Activated naive CD8-positive, alpha-beta T cell treated with anti-CD3 and anti-CD28 coated beads, Interleukin-2, amount 50 U/mL, for 16 hours (primary cell): Measurements from ENCODE around the gene BDNF.
"Not testable (repeated sequence)": the region's sequence is repeated elsewhere in the genome, so short reads cannot be mapped to it uniquely, and the experiment has no call there.

Source experiments
- DNase-seq: peaks from one replicate; pipeline ENCODE4 v3.0.0-alpha.2; 2020; ENCODE audit warnings: low read depth, low spot score

The BDNF gene

DNA sequence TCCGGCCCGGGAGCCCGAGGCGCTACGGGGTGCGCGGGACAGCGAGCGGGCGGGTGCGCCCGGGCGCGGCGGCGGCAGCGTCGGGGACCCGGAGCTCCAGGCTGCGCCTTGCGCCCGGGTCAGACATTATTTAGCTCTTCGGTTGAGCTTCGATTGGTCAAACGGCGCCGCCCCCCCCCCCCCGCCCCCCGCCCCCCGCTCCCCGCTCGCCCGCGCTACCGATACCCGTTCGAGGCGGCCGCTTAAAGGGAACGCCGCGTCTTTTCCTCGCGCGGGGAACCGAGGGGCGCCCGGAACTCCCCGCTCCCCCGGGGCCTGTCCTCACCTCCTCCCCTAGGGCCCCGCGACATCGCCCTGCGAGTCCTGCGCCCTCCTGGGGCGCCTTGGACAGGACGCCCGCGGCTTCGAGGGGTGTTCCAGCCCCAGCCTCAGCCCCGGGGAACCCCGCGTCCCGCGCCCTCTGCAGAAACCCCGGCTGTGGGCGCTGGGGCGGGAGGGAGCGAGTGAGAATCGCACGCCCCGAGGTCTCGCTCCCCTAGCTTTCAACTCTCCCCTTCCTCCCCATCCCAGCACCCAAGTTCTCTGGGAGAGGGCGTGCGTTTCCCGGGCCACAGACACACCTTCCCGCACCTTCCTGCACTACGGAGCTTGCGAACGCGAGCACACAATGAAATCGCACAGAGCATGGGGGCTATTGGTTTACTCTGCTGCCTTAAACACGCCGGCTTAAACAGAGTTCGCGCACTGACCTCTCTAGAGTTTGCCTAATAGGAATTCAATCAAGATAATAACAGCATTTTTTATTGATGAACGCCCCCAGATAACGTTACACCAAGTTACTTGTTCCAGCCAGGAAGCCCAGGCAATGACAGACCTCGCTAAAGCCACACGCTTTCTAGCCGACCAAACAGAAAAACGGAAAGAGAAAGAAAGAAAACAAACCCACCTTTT is at the start of gene BDNF:
Gene BDNF (minus strand): TSS at position 105 of the 951 bp plus-strand sequence. CDS start 41,891 bp downstream, outside the sequence.
- DNase-seq = no peak

DNA sequence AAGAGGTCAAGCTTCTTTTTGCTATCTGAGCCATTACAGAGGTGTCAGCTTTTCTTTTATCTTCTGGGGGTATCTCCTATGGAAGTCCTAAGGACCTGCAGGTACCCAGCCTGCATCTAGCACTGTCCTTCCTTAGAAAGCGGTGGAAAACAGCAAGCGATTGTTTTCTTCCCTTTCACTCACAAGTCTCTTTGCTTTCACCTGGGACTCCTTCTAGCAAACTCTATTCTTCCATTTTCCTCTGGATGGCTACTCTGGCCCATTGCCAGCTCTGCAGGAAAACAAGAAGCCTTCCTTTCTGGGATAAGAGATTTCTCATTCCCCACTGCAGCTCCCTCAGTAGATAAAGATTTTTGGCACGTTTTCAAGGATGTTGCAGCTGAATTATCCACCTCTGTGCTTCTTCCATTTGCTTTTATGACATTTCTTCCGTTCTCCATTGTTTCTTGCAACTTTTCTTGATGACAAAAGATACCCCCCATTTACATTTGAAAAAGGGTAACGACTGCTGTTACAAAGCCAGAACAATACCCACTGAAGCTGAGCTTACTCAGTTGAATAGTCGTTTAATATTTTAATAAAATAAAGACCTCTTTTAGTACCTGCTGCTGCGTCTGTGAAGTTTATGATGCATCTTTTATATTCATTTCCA is 40.2 kb upstream of the BDNF start:
- DNase-seq = no peak

DNA sequence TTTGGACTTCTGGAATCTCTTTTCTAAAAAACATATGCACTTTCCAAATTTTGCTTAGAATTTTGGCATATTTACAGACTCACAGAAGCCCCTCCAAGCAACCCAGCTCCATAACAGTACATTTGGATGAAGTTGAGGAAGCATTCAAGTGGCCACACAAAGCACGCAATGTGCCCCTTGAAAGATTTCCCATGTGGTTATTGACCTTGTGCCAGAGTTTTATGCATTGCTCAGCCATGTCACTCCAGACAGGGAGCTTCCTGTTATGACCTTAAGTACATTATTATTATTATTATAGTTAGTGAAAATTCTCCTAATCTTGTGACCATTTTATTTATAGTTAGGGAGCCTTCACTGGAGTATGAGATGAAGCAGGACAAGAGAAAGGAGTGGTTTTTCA is 35.0 kb upstream of the BDNF start:
- DNase-seq = no peak

DNA sequence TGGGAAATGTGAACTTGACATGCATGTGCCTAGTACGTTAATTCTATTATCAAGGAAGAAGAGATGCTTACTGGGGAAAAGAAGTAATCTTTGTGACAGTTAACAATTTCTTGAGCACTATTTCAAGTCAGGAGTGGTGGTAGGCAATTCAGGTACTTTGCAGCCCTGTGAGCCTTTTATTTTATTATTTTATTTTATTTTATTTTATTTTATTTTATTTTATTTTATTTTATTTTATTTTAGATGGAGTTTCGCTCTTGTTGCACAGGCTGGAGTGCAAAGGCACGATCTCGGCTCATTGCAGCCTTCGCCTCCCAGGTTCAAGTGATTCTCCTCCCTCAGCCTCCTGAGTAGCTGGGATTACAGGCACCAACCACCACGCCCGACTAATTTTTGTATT is 31.5 kb upstream of the BDNF start:
- not testable (repeated sequence) for DNase-seq

DNA sequence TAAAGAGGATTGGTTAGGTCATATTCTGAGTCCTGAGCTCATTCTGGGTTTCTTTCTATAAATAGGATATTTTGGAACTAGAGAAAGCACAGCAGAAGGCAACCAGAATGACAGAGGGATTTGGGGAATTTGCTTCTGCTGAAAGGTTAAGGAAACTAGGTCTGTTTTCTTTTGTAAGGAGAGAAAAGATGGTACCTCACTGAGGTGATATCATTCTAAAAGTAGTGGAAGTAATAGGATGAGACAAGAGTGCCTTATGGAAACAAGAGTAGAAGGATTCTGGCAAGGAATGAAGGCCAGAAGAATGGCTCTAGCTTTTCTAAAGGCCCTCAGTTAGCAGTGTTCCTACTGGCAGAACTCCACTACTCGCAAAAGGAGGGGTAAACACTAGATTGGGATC is 26.7 kb upstream of the BDNF start:
- DNase-seq = no peak

DNA sequence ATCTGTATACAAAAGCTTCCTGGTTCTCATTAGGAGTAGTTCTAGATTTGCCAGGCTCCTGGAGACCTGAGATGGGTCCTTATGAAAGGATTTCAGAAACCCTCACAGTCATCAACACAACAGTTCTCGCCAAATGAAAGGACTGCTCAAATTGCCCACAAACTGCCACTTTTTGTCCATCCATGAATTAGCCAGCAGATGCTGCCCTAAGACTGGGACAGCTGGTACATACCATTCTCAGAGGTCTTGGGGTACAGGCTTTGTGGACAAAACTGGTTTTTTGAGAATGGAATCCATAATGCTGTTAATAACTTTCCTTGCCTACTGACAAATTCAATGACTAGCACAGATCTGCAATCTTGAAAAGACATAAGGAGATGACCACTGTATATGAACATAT is 23.4 kb upstream of the BDNF start:
- no peak for DNase-seq

DNA sequence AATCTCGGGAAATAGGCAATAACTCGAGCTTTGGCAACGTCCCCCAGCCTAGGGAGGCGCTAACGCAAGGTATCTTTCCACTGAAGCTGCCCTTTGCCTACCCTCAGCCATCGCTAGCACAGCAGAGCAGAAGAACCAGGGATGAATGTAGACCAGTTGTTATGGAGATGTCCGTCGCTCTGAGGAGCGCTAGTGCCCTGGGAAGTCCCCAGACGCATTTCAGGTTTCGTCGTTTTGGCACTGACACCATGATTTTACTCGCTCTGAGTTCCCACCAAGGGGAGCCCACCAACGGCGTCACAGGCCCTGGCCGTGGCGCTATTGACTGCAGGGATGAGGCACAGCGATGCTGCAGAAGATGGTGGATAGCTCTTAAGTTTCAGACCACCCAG is 22.7 kb upstream of the BDNF start:
- DNase-seq = no peak

DNA sequence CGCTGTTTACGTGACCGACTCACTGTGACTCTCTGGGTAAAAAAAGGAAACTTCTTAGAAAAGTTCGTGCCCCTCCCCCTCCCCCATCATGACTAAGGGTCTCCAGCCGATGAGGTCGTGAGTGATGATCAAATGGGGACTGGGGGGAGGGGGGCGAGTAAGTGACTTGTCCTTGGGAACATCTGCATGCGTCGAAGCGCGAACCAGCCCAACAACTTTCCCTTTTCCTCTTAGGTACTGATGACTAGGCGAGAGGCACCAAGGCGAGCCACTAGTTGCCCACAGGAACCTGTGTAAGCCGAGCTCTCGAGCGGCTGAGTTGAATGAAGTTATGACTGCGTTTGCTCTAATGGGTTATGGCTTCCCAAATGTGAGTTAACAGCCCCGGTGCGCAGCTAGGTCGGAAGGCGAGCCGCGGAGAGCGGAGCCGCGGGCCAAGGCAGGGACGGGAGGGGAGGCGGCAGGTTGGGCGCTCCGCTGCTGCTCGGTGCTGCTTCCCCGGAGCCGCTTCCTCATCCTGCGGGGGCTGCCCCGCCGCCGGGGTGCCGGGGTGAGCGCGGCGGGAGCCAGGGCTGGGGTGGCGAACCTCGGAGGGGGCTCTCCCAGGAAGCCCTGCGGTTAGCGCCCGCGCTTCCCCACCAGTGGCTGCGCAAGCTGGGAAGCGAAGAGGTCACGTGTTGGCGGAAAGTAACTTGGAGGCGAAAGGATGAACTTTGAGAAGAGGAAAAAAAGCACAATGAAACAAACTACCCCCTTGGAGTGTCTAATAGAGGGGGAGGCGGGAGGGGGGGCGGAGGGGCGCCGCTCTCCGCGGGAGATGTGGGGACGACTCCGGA is 22.1 kb upstream of the BDNF start:
- DNase-seq = no peak

DNA sequence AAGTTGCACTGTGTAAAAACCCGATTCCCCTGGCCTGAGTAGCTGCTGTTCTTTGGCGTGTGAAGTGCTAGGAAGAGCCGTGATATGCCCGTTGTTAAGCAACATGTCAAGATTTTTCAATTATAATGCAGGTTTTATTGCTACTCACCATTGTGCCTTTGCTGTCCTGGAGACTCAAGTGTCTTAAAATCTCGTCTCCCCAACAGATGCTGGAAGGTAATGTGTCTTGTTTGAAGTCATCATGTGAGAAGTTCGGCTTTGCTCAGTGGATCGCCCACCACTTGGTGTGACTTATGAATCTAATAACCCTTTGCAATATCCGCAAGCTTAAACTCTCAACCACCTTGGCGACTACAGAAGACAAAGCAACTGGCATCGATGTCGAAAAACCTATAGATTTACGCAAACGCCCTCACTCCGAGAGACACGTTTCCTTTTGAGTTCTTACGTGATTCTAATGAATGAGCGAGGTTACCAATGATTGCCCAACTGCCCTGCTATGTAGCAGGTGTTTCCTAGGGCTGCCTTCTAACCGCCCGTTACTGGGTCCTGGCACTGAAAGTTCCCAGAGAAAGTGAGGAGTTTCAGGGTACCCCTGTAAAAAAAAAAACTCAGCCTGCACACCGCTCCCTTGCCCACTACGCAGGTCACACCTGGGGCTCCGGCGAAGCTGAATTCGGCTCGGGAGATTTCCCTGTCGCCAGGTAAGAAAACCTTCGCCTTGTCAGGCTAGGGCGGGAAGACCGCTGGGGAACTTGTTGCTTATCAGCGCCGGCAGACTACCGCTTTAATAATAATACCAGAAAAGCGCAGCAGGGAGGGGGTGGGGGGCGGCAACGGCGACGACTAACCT is 21.2 kb upstream of the BDNF start:
- no peak for DNase-seq

DNA sequence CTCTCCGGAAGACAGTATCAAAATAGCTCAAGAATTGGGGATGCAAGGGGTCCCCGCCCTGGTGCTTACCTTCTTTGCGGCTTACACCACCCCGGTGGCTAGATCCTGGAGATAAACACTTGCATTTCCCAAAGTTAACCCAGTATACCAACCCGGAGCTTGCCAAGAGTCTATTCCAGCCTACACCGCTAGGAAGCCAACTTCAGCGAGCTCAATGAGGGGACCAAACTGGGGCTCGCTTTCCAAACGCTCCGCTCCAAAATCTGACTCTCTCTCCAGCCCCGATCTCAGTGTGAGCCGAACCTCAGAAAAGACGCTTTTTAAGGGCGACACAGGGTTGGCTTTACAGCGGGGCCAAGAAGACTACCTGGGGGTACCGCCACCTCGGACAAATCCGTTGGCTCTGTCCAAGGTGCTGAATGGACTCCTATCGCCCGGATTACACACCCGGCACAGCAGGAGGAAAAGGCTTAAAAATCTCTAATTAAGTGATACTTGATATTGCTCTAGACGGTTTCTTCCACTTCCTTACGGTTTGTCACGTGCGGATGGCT is 20.1 kb upstream of the BDNF start:
- DNase-seq = no peak

DNA sequence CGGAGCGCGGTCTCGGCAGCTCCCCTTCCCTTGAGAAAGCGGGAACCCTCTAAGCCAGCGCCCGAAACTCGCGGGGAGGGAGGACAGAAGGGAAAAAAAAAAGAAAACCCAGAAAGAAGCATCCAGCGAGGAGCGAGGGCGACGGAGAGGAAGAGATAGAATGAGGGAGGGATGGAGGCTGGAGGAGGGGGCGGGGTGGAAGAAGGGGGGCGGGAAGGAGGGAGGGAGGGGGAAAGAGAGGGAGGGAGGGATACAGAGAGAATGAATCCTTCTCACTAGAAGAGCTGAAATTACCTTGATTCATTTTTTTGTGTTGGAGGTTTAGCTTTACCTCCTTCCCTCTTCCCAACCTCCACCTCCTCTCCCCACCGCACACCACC is 19.3 kb upstream of the BDNF start:
- DNase-seq = no peak

DNA sequence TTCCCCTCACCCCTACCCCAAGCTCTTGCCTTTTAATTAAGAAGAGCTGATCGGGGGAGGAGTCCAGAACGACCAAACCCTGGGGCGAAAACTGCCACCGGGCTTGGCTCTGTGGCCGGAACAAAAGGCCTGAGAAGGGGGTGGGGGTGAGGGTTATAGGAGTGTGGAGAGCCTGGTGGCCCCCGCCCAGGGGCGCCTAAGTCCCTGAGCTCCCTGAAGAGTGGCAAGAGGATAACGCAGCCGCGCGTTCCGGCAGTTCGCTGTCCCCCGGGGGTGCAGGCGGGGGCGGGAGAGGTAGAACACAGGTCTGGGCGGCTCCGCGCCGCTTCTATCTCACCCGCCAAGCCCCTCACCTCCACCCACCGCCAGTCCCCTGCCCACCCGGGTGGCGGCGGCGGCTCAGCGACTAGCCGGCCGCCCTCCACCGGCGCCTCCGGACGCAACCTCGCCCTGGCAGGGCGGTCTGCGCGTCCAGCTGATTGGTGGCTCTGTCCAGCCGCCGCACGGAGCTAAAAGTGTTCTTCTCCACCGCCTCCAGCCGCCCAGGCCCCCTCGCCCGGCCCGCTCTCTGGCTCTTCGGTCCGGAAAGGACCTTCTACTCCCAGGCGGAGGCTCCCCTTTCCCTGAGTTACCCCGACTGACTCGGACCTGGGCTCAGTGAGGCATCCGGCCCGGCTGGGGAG is 18.7 kb upstream of the BDNF start:
- DNase-seq = no peak

DNA sequence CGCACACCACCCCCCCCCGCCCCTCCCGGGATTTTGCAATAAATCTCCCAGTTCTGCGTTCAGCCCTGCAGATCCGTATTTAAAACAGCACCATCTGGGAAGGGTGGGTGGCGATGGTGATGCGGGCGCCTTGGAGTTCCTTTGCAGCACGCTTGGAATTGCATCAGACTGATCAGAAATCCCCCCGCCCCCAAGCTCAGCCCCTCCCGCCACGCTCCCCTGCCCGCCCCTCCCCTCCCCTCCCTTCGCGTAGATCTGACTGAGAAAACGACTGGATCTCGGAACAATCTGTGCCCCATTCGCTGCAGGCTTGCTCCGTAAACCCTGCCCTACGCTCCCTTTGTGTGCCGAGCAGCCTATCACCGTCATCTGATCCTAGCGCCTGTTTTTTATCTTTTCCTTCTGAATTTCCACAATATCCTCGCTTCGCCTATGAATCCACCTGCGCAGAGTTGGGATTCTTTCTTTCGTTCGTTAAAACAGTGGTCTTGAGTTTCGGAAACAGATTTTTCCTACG is 18.1 kb upstream of the BDNF start:
- no peak for DNase-seq

DNA sequence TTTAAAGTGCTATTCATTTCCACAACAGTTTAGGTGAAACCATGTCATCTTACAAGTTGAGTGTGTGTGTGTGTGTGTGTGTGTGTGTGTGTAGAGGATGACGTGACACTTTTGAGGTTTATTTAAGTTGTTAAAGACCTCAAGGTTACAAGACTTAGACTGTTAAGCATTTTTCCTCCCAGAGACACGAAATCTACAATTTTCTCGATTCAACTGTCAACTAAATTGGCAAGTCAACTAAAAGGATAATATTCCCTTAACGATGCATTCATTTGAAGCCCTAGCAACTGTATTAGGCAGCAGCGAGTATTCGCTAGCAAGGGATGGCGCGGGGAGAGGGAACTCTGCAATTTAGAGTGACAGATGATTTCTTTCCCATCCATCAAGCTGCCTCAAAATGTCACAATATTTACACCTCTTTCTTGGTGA is 17.6 kb upstream of the BDNF start:
- no peak for DNase-seq

DNA sequence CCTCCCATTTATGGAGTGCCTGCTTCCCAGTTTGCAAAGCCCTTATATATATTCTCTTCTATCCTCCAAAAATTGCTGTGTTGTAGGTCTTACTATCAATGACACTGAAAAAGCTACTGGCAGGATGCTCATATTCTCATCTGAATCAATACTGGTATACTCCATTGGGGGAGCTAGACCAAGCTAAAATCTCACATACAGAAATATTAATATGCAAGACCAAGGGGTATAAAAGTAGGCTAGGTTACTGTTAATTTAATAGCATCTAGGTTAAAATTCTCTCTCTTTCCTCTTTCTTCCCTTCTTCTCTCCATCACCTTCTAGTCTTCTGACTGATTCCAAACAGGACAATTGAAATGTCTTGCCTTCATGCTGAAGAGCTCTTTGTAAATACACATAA is 17.1 kb upstream of the BDNF start:
- DNase-seq = no peak

DNA sequence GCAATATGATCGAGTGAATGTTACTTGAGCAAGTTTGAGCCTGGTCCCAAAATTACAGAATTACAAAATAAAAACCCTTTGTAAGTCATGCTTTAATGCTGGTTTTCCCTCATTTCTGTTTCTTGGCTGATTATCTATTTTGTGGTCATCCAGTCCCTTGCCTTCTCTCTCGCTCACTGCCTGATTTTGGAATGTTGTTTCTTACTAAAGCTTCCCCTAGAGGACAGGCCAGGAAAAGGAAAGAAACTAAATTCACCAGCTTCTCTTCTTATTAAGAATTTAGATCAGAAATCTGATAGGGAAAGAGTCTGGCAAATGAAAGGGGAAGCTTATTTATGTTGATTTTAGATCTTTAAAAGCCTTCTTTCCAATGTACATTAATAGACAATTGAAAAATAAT is 16.6 kb upstream of the BDNF start:
- no peak for DNase-seq

DNA sequence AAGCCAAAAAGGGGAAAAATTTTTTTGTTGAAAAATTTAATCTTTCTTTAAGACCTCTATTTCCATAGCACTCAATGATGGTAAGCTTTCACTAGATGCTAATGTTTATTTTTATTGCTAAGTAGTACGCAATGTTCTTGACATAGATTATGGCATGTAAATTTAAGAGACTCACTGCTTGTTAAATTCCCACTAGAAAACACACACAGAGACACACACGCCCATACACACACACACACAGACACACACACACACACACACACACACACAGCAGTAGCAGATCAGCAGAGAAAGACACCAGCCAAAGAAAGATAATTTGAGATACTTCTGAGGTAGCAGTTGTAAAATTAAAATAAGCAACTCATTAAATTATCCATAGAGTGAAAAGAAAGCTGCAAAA is 16.0 kb upstream of the BDNF start:
- DNase-seq = no peak

DNA sequence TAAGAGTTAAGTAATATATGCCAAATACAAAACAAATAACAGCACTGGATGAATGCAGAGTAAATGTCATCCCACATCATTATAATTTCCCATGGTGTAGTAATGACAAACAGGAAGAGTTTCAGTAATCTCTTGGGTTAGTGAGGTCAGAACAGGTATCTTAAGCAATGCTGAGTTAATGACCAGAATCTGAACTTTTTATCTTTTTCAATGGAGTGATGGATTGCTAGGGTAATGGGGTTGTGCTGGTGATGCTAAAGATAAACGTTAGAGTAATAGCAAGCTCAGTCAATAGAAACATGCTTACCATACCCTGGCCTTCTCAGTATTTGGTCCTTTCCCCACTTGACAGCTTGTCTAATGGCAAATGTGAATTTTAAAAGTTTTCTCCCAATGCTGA is 11.5 kb upstream of the BDNF start:
- no peak for DNase-seq

DNA sequence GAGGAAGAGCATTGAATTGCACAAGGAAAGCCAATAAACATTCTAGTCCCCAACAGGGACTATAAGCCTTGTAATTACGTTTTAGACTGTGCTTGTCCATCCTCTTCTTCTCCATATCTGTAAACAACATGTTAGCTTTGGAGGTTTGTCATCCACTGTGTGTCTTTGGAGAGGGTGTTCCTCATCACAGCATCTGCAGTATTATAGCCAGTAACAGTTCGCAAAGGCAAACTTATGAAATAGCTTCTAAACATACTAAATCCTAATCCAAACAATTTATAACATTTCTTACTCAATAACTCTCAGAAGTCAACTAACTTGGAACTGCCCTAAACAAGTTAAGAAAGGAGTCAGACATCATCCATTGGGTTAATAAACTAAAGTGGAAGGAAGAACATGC is 10.3 kb upstream of the BDNF start:
- no peak for DNase-seq

DNA sequence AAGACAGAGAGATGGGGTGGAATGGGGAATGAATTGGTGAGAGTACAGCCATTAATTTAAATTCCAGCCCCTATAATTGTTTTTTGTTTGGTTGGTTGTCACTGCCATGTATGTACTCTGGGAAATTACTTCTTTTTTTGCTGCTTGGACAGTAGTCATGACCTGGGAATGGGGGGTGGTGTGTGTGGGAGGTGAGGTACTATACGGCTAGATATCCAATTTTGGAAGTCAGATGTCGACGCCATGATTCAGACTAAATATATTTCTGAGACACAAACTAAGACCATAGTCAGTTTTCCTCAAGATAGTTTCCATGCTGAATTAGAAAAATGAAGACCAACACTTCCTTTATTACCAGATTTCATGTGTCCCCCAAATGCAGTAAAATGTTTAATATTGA is 7.4 kb upstream of the BDNF start:
- no peak for DNase-seq
